Mesodermal cell (in vitro differentiated cells): ENCODE results near the gene SUSD4.

ENCODE experiments used
- H3K27ac ChIP-seq: 2 replicates; pipeline ENCODE4 v1.7.0; 2013; ENCODE audit warnings: mild to moderate bottlenecking, low read depth, low read length, moderate library complexity; ENCODE audit not compliant: severe bottlenecking
- H3K36me3 ChIP-seq: 2 replicates; pipeline ENCODE4 v1.7.1; 2013; ENCODE audit warnings: mild to moderate bottlenecking, low read length, moderate library complexity; ENCODE audit not compliant: control insufficient read depth, insufficient read depth
- H3K4me1 ChIP-seq: one replicate; pipeline ENCODE4 v1.7.1; 2013; ENCODE audit warnings: mild to moderate bottlenecking, low read length; ENCODE audit not compliant: insufficient read depth, control insufficient read depth, poor library complexity, severe bottlenecking
- H3K4me3 ChIP-seq: 2 replicates; pipeline ENCODE4 v1.7.0; 2013; ENCODE audit warnings: low read length, control low read depth, mild to moderate bottlenecking; ENCODE audit not compliant: insufficient read depth, poor library complexity, severe bottlenecking; ENCODE audit errors: extremely low read depth
- H3K9me3 ChIP-seq: 2 replicates; pipeline ENCODE4 v1.7.1; 2013; ENCODE audit warnings: mild to moderate bottlenecking, low read length, moderate library complexity; ENCODE audit not compliant: control insufficient read depth
- WGBS, 2 experiments: methylation state at CpG; one replicate each; pipeline ENCODE4 v1.1.5; 2013; ENCODE audit warnings: missing lambda C conversion rate in 2 of 2; ENCODE audit not compliant: insufficient coverage in 2 of 2; 5-methylcytosine and 5-hydroxymethylcytosine counted together

The SUSD4 gene

DNA sequence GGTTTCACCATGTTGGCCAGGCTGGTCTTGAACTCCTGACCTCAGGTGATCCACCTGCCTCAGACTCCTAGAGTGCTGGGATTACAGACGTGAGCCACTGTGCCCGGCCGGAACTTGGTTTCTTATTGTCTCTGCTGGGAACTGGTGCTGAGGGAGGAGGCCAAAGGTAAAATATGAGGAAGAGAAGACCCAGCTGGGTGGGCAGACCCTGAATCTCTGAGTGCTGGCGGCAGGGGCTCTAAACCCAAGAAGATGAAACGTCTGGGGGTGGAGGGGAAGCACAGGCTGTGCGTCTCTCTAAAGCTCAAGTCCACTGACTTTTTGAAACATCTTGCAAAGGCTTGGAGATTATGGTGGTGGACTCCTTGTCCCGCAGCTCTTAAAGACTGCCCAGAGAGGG is 138.9 kb downstream of the SUSD4 start:
- peaks cover 7% of the 10 kb centered on the region for H3K4me1 ChIP-seq
- H3K36me3 ChIP-seq, result no peaks in the 10 kb centered on the region
- no peak overlapping the region for H3K27ac ChIP-seq
- no peaks in the 10 kb centered on the region for H3K9me3 ChIP-seq
- 92% methylated on average over 2 to 6 of the region's 7 CpGs for WGBS, 2 experiments
- no peak overlapping the region for H3K4me3 ChIP-seq

- WGBS, 2 experiments, result 87 to 90% methylated on average over 10 to 12 of the region's 13 CpGs
- Histone ChIP-seq H3K9me3 (peaks cover 1% of the 10 kb centered on the region), H3K4me3 (no peak overlapping the region), H3K36me3 (no peaks in the 10 kb centered on the region), H3K4me1 (peaks cover 4% of the 10 kb centered on the region), H3K27ac (no peak overlapping the region)
Measured at GRCh38 chr1:223224465-223224864, 139.5 kb downstream of the SUSD4 start.

DNA sequence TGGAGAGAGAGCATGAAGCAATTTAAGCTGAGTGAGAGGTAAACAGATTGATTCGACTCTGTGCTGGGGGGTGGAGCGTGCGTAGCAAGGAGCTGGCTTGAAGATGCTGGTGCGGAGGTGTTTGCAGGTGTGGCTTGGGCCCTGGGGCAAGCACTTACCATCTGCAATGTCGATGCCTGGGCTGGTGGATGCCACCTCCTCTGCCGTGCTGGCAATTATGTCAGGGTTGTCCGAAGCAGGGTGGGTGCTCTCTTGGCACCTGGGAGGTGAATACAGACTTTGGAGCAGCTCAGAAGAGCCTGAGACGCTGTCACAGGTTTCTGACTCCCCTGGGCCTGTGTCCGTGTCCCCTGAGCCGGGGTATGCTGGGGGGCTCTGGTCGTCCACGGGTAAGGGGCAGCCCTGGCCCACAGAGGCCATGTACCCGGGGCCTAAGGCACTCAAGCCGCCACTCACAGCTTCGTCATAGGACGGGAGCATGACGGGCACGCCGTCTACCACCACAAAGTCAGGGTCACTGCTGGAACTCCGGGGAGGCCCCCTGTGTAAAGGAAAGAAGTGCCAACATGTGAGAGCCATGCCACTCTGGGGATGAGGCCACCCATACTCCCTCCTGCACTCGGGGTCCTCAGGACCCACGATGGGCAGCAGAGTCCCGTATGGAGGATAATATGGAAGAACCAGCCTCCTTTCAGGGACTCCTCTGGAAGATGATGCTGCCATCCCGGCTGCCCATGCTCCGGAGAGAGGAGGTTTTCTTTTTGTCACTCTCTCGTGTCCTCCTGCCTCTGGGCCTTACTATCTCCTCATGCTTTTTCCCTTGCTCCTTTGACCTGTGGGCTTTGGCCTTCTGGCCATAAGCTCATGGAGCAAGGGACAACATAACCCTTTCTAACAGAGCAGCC is 140.6 kb downstream of the SUSD4 start:
- 90 to 95% methylated on average over 19 to 25 of the region's 26 CpGs for WGBS, 2 experiments
- Histone ChIP-seq H3K27ac (no peak overlapping the region), H3K36me3 (no peaks in the 10 kb centered on the region), H3K4me3 (no peak overlapping the region), H3K4me1 (no peaks in the 10 kb centered on the region), H3K9me3 (peaks cover 11% of the 10 kb centered on the region)

GRCh38 chr1:223222377-223222776 is 141.6 kb downstream of the SUSD4 start:
- no peak overlapping the region for H3K27ac ChIP-seq
- 80 to 83% methylated on average over 2 of the region's 2 CpGs for WGBS, 2 experiments

GRCh38 chr1:223221686-223222085 is 142.3 kb downstream of the SUSD4 start:
- peaks cover 11% of the 10 kb centered on the region for H3K9me3 ChIP-seq
- H3K36me3 ChIP-seq, result no peaks in the 10 kb centered on the region
- H3K4me1 ChIP-seq, result no peaks in the 10 kb centered on the region
- WGBS, 2 experiments, result 93 to 98% methylated on average over 5 to 8 of the region's 8 CpGs
- H3K27ac ChIP-seq, result no peak overlapping the region
- no peak overlapping the region for H3K4me3 ChIP-seq

More at GRCh38 chr1:223222377-223222776, 141.6 kb downstream of the SUSD4 start:
- H3K4me3 ChIP-seq, result no peak overlapping the region
- H3K36me3 ChIP-seq, result no peaks in the 10 kb centered on the region
- H3K4me1 ChIP-seq, result no peaks in the 10 kb centered on the region
- peaks cover 11% of the 10 kb centered on the region for H3K9me3 ChIP-seq

DNA sequence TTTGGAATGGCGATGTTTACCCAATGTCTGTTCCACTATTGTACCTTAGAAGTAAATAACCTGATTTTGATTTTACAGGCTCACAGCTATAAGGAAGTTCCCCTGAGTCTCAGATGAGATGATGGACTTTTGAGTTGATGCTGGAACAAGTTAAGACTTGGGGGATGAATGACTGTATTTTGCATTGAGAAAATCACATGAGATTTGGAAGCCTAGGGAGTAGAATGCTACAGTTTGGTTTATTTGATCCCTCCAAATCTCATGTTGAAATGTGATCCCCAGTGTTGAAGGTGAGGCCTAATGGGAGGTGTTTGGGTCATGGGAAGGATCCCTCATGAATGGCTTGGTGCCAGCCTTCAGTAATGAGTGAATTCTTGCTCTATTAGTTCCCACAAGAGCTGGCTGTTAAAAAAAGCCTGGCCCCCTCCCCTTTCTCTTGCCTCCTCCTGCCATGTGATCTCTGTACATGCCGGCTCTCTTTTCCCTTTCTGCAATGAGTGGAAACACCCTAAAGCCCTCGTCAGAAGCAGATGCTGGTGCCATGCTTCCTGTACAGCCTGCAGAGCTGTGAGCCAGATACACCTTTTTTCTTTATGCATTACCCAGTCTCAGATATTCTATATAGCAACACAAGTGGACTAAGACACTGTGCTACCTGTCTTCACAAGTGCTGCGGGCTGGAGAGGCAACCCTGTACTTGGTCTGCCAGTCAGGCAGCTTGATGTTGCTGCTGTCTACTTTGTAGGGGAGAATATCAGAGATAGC is 143.9 kb downstream of the SUSD4 start:
- 82 to 97% methylated on average over 2 to 3 of the region's 4 CpGs for WGBS, 2 experiments

GRCh38 chr1:223219318-223219635 is 144.7 kb downstream of the SUSD4 start:
- Histone ChIP-seq H3K4me3 (no peak overlapping the region), H3K27ac (no peak overlapping the region), H3K36me3 (no peaks in the 10 kb centered on the region), H3K4me1 (no peaks in the 10 kb centered on the region), H3K9me3 (peaks cover 11% of the 10 kb centered on the region)

More for the DNA sequence above, 143.9 kb downstream of the SUSD4 start:
- Histone ChIP-seq H3K4me3 (no peak overlapping the region), H3K9me3 (peaks cover 11% of the 10 kb centered on the region), H3K4me1 (no peaks in the 10 kb centered on the region), H3K36me3 (no peaks in the 10 kb centered on the region), H3K27ac (no peak overlapping the region)

DNA sequence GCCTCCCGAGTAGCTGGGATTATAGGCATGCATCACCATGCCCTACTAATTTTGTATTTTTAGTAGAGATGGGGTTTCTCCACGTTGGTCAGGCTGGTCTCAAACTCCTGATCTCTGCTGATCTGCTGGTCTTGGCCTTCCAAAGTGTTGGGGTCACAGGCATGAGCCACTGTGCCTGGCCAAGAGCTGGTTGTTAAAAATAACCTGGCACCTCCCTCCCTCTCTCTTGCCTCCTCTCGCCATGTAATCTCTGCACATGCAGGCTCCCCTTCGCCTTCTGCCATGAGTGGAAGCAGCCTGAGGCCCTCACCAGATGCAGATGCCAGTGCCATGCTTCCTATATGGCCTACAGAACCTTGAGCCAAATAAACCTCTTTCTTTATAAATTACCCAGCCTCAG is 146.2 kb downstream of the SUSD4 start:
- Histone ChIP-seq H3K9me3 (peaks cover 11% of the 10 kb centered on the region), H3K4me1 (no peaks in the 10 kb centered on the region), H3K36me3 (no peaks in the 10 kb centered on the region), H3K4me3 (no peak overlapping the region), H3K27ac (no peak overlapping the region)
- 91% methylated on average over 3 of the region's 4 CpGs; no CpG with 5 or more reads in 1 of the 2 experiments for WGBS, 2 experiments

GRCh38 chr1:223216531-223217205 is 147.3 kb downstream of the SUSD4 start:
- Histone ChIP-seq H3K4me1 (peaks cover 10% of the 10 kb centered on the region), H3K36me3 (no peaks in the 10 kb centered on the region), H3K27ac (no peak overlapping the region), H3K4me3 (no peak overlapping the region), H3K9me3 (peaks cover 11% of the 10 kb centered on the region)
- 71 to 81% methylated on average over 2 of the region's 5 CpGs for WGBS, 2 experiments

DNA sequence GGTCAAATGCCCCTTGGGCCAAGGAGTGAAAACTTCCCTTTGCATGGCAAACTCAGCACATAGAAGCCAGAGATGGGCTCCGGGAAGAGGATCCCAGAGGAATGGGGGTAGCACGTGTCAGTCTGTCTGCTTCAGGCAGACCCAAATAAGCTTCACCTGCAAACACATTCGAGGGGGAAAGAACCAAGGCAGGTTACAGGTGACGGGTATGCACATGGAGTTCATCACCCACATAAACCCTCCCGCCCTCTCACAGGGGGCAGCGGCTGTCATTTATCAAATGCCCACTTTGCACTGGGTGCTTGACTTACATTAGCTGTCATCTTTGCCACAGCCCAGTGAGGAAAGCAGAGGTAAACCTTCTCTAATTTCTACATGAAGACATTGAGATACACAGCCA is 147.9 kb downstream of the SUSD4 start:
- H3K27ac ChIP-seq, result no peak overlapping the region
- peaks cover 10% of the 10 kb centered on the region for H3K4me1 ChIP-seq
- H3K9me3 ChIP-seq, result peaks cover 11% of the 10 kb centered on the region
- no peaks in the 10 kb centered on the region for H3K36me3 ChIP-seq
- 81 to 90% methylated on average over 5 of the region's 6 CpGs for WGBS, 2 experiments
- H3K4me3 ChIP-seq, result no peak overlapping the region
